ENCODE data around the gene SNX3.

GRCh38 chr6:108274546-108274945 lies 13.7 kb upstream of the SNX3 start:
- no peak for TF ChIP-seq CTCF (IDR thresholded peaks at IDR 0.05)
- TF ChIP-seq POLR2A (IDR thresholded peaks at IDR 0.05), result no peak
- TF ChIP-seq EP300 (IDR thresholded peaks at IDR 0.05), result no peak

Data from tibial nerve (tissue), 4 donors.